GM12878 (cell line): Measurements from ENCODE around the gene PDHA1. TPM values are rescaled to one million over a fixed set of nuclear protein-coding genes. Genes with fewer than 3 reads are reported as not detected.

Experiments
- ATAC-seq: fragments of 200-7000 bp; cut with Tn5 transposase; 3 replicates; pipeline ENCODE4 v1.9.1; 2020; ENCODE audit warnings: mild to moderate bottlenecking, moderate library complexity
- BruUV-seq: library from RNA; stranded (reverse); fragments of 400-500 nt; replicated peaks from 2 replicates; lab custom pipeline; 2021; lab: Mats Ljungman, UMichigan
- CTCF ChIA-PET: fragments of 300-600 bp; sonication (Branson Sonifier 250); formaldehyde crosslinking; extraction: SDS; loops from one replicate; lab custom pipeline; 2021; ENCODE audit warnings: inconsistent platforms; lab: Yijun Ruan, JAX
- POLR2A ChIA-PET: fragments of 350-600 bp; formaldehyde crosslinking; extraction: SDS; loops from one replicate; lab custom pipeline; 2021; ENCODE audit warnings: inconsistent platforms; lab: Charles Lee
- RAD21 ChIA-PET: fragments of 300-600 bp; sonication (Branson Sonifier 250); formaldehyde crosslinking; loops from one replicate; lab custom pipeline; 2023; ENCODE audit warnings: antibody characterized with exemption; ENCODE audit not compliant: unreplicated experiment; lab: Charles Lee
- SMC1A ChIA-PET: fragments of 300-600 bp; sonication (Branson Sonifier 250); formaldehyde crosslinking; loops from one replicate; lab custom pipeline; 2023; ENCODE audit not compliant: unreplicated experiment, uncharacterized antibody; lab: Charles Lee
- DNase-seq: peaks from one replicate; pipeline ENCODE4 v3.0.0-alpha.2; 2011; ENCODE audit warnings: low read depth, low spot score
- FAIRE-seq: peaks from 3 replicates; lab custom pipeline; 2011; peaks lifted over from hg19 to GRCh38; lab: Jason Lieb, UNC
- H2AFZ ChIP-seq: 2 replicates; pipeline ENCODE4 v1.6.0; 2011; ENCODE audit warnings: low read depth, low read length, control low read depth; ENCODE audit not compliant: control insufficient read depth
- H3K27ac ChIP-seq: 2 replicates; pipeline ENCODE4 v1.5.1; 2011; ENCODE audit warnings: control low read depth; ENCODE audit not compliant: control insufficient read depth, insufficient read depth
- H3K27me3 ChIP-seq, 2 experiments: replicated peaks in 1 of 2; 2 replicates each; pipeline versions ENCODE4 v1.6.0 to v1.6.1; 2011; ENCODE audit warnings: low read length in 1 of 2; ENCODE audit not compliant: control insufficient read depth in 2 of 2, insufficient read depth in 2 of 2
- H3K36me3 ChIP-seq, 2 experiments: 2 replicates each; pipeline ENCODE4 v1.5.1; 2011; ENCODE audit warnings: low read length in 1 of 2; ENCODE audit not compliant: control insufficient read depth in 2 of 2, insufficient read depth in 2 of 2
- H3K4me1 ChIP-seq: 2 replicates; pipeline ENCODE4 v1.6.1; 2011; ENCODE audit warnings: mild to moderate bottlenecking, low read length, moderate library complexity, mixed read lengths; ENCODE audit not compliant: control insufficient read depth, insufficient read depth
- H3K4me2 ChIP-seq: 2 replicates; pipeline ENCODE4 v1.6.0; 2011; ENCODE audit warnings: control low read depth; ENCODE audit not compliant: control insufficient read depth, insufficient read depth
- H3K4me3 ChIP-seq: fragments of 200-600 bp; sonication (generic); 2 replicates; pipeline ENCODE4 v1.5.1; 2016
- H3K79me2 ChIP-seq: 2 replicates; pipeline ENCODE4 v1.6.0; 2011; ENCODE audit warnings: low read length; ENCODE audit not compliant: control insufficient read depth, insufficient read depth
- H3K9ac ChIP-seq: 2 replicates; pipeline ENCODE4 v1.8.0; 2011; ENCODE audit warnings: low read length, control low read depth, mixed read lengths; ENCODE audit not compliant: control insufficient read depth, insufficient read depth
- H3K9me3 ChIP-seq: replicated peaks from 3 replicates; pipeline ENCODE4 v1.5.1; 2011; ENCODE audit warnings: mild to moderate bottlenecking, low read length; ENCODE audit not compliant: control insufficient read depth, insufficient read depth
- H4K20me1 ChIP-seq: 2 replicates; pipeline ENCODE4 v1.6.0; 2011; ENCODE audit not compliant: control insufficient read depth, insufficient read depth
- EED ChIP-seq: sonication (generic); IDR thresholded peaks from 2 replicates; pipeline ENCODE4 v1.6.1; 2016; ENCODE audit warnings: antibody characterized with exemption, low read depth
- ZNF592 ChIP-seq: fragments of 450-650 bp; IDR thresholded peaks from 2 replicates; pipeline ENCODE4 v1.6.1; 2017; ENCODE audit warnings: mild to moderate bottlenecking, moderate library complexity
- WGBS: methylation state at CpG from one replicate; pipeline ENCODE4 v1.1.6; 2016; ENCODE audit warnings: low lambda C conversion rate; ENCODE audit not compliant: insufficient replicate concordance, insufficient coverage; ENCODE audit errors: missing lambda C conversion rate; 5-methylcytosine and 5-hydroxymethylcytosine counted together
- in situ Hi-C: fragments of 300-500 bp; cut with MboI; formaldehyde crosslinking; loops from 9 replicates; pipeline ENCODE4 v1.14.3; 2018; ENCODE audit warnings: mixed read lengths
- intact Hi-C: fragments of 100-400 bp; cut with micrococcal nuclease; formaldehyde crosslinking; loops from one replicate; pipeline ENCODE4 v1.14.2; 2022; ENCODE audit not compliant: unreplicated experiment
- polyA plus RNA-seq, 11 experiments: library from polyadenylated mRNA; depleted of rRNA in 4 of 11; unstranded in 6 of 11; stranded (reverse) in 5 of 11; fragments of >200 nt; fragmentation: Nextera tagmentation in 4 of 11; fragmentation: Illumina TruSeq in 1 of 11; extraction: Ambion mirVana in 4 of 11; extraction: Trizol in 1 of 11; gene quantifications; 1 replicate in 1 of 11; 2 replicates in 10 of 11; pipeline versions ENCODE4 v1.2.1 to v1.2.3, GENCODE V29; 2011 to 2016; ENCODE audit warnings: inconsistent platforms in 2 of 11, missing spikeins in 2 of 11, low read depth in 1 of 11
- total RNA-seq, 4 experiments: library from RNA; depleted of rRNA in 3 of 4; stranded (reverse); fragments of >200 nt in 3 of 4; fragmentation: Illumina TruSeq in 1 of 4; extraction: Trizol in 1 of 4; gene quantifications; 2 replicates each; pipeline versions ENCODE4 v1.2.1 to v1.2.3, GENCODE V29; 2013 to 2021

PDHA1 gene
- total and polyA plus RNA-seq, 10 of the 15 experiments (the other 5 are each of a cell fraction or from before 2014, with no cell fraction given): 175 to 370 (median 270) TPM

- TF ChIP-seq ZNF592: no peak
These were observed 45.0 kb downstream of the PDHA1 start (continued) for GRCh38 chrX:19388741-19389140.

GRCh38 chrX:19389227-19389845 is 45.6 kb downstream of the PDHA1 start:
- Histone ChIP-seq H2AFZ (no peak overlapping the region), H3K4me3 (no peak overlapping the region), H3K4me2 (no peak overlapping the region), H3K4me1 (no peaks in the 10 kb centered on the region), H3K27me3 (no peaks in the 10 kb centered on the region), H3K9me3 (no peaks in the 10 kb centered on the region), H3K36me3 (no peaks in the 10 kb centered on the region), H3K27ac (no peak overlapping the region), H4K20me1 (no peaks in the 10 kb centered on the region), H3K79me2 (no peaks in the 10 kb centered on the region), H3K9ac (no peak overlapping the region)
- SMC1A ChIA-PET: no interaction called here
- CTCF ChIA-PET: no interaction called here
- BruUV-seq: no TSS peak
- RAD21 ChIA-PET: no interaction called here
- intact Hi-C loops: no loop called here
- POLR2A ChIA-PET: no interaction called here
- no peak for DNase-seq
- ATAC-seq: no peak
- 5% methylated on average over 3 of the region's 4 CpGs for WGBS
- FAIRE-seq: no peak
- no peak for TF ChIP-seq EED
- in situ Hi-C loops: no loop called here
